Testis (tissue), 3 donors: ENCODE data around the gene CEACAM7. TPM values are rescaled to one million over a fixed set of nuclear protein-coding genes. Genes with fewer than 3 reads are reported as not detected.

Experiments used
- DNase-seq: peaks from one replicate; pipeline ENCODE4 v3.0.0-alpha.2; 2019
- H3K27ac ChIP-seq, 2 donors: fragments of 200-600 bp; sonication (generic); one replicate each; pipeline ENCODE4 v1.5.1; 2019
- H3K27me3 ChIP-seq: fragments of 200-600 bp; sonication (generic); one replicate; pipeline ENCODE4 v1.5.1; 2019
- H3K36me3 ChIP-seq: fragments of 200-600 bp; sonication (generic); one replicate; pipeline ENCODE4 v1.5.1; 2017; ENCODE audit warnings: low read depth; ENCODE audit errors: missing control alignments
- H3K4me1 ChIP-seq: fragments of 200-600 bp; sonication (generic); one replicate; pipeline ENCODE4 v1.5.1; 2019
- H3K4me3 ChIP-seq, 2 donors: fragments of 200-600 bp; sonication (generic); one replicate each; pipeline ENCODE4 v1.5.1; 2017 to 2019
- H3K9me3 ChIP-seq: fragments of 200-600 bp; sonication (generic); one replicate; pipeline ENCODE4 v1.5.1; 2017
- CTCF ChIP-seq, 3 experiments: fragments of 450-650 bp in 2 of 3; fragments of 200-600 bp in 1 of 3; sonication (generic) in 1 of 3; IDR thresholded peaks; one replicate each; pipeline ENCODE4 v1.5.1; 2016 to 2019; ENCODE audit warnings: antibody characterized with exemption in 3 of 3, mild to moderate bottlenecking in 2 of 3, moderate library complexity in 1 of 3
- POLR2A ChIP-seq: fragments of 450-650 bp; IDR thresholded peaks from one replicate; pipeline ENCODE4 v1.6.1; 2017; ENCODE audit warnings: antibody characterized with exemption, mild to moderate bottlenecking, moderate library complexity
- WGBS, 2 donors: methylation state at CpG; one replicate each; pipeline ENCODE4 v1.1.5; 2018; 5-methylcytosine and 5-hydroxymethylcytosine counted together
- intact Hi-C: fragments of 100-400 bp; cut with DNase I; formaldehyde crosslinking; loops from one replicate; pipeline ENCODE4 v1.15.1; 2023; ENCODE audit warnings: low total_unique reads
- polyA plus RNA-seq: library from polyadenylated mRNA; stranded (reverse); fragments of 350-450 nt; fragmentation: Illumina TruSeq; extraction: RNeasy Lipid Tissue Mini Kit (QIAGEN cat#74804); gene quantifications from one replicate; pipeline ENCODE4 v1.2.3, GENCODE V29; 2014; ENCODE audit warnings: low read depth, low replicate concordance; ENCODE audit not compliant: insufficient read depth
- total RNA-seq, 2 donors: library from RNA; depleted of rRNA; stranded (reverse); fragments of >200 nt; gene quantifications; one replicate each; pipeline ENCODE4 v1.2.3, GENCODE V29; 2016

Gene CEACAM7
- total and polyA plus RNA-seq, 3 donors from 2014 or later = 0.19 to 0.39 TPM; not detected in 1

DNA sequence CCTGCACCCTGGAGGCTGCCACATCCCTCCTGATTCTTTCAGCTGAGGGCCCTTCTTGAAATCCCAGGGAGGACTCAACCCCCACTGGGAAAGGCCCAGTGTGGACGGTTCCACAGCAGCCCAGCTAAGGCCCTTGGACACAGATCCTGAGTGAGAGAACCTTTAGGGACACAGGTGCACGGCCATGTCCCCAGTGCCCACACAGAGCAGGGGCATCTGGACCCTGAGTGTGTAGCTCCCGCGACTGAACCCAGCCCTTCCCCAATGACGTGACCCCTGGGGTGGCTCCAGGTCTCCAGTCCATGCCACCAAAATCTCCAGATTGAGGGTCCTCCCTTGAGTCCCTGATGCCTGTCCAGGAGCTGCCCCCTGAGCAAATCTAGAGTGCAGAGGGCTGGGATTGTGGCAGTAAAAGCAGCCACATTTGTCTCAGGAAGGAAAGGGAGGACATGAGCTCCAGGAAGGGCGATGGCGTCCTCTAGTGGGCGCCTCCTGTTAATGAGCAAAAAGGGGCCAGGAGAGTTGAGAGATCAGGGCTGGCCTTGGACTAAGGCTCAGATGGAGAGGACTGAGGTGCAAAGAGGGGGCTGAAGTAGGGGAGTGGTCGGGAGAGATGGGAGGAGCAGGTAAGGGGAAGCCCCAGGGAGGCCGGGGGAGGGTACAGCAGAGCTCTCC, 13.5 kb upstream of the CEACAM7 start:
- no peaks in the 10 kb centered on the region for H3K36me3 ChIP-seq
- TF ChIP-seq POLR2A (no peak), CTCF (IDR thresholded peaks at IDR 0.05) (no peak)
- H3K4me1 ChIP-seq = no peaks in the 10 kb centered on the region
- intact Hi-C loops = no loop called here
- no peaks in the 10 kb centered on the region for H3K9me3 ChIP-seq
- 32 to 33% methylated on average over 5 to 10 of the region's 10 CpGs for WGBS, 2 donors
- H3K27me3 ChIP-seq = no peaks in the 10 kb centered on the region
- H3K4me3 ChIP-seq = no peak overlapping the region
- no peak overlapping the region for H3K27ac ChIP-seq
- no peak for DNase-seq

- no peak overlapping the region for H3K4me3 ChIP-seq
- H3K27me3 ChIP-seq = no peaks in the 10 kb centered on the region
- H3K9me3 ChIP-seq = no peaks in the 10 kb centered on the region
- 78 to 80% methylated on average over 13 of the region's 13 CpGs for WGBS, 2 donors
- H3K27ac ChIP-seq = no peak overlapping the region
- no peak for DNase-seq
- intact Hi-C loops = no loop called here
- H3K36me3 ChIP-seq = no peaks in the 10 kb centered on the region
- no peak for TF ChIP-seq POLR2A
- TF ChIP-seq CTCF (IDR thresholded peaks at IDR 0.05) = no peak
- no peaks in the 10 kb centered on the region for H3K4me1 ChIP-seq
Observed at GRCh38 chr19:41700381-41701195, 12.5 kb upstream of the CEACAM7 start.

GRCh38 chr19:41699968-41700323, 11.9 kb upstream of the CEACAM7 start:
- H3K27me3 ChIP-seq = no peaks in the 10 kb centered on the region

GRCh38 chr19:41699231-41699967, 11.3 kb upstream of the CEACAM7 start:
- intact Hi-C loops = no loop called here
- no peaks in the 10 kb centered on the region for H3K9me3 ChIP-seq
- no peak overlapping the region for H3K27ac ChIP-seq
- H3K36me3 ChIP-seq = no peaks in the 10 kb centered on the region
- WGBS, 2 donors = 80% methylated on average over 6 to 17 of the region's 17 CpGs
- no peaks in the 10 kb centered on the region for H3K27me3 ChIP-seq
- no peak for TF ChIP-seq POLR2A
- TF ChIP-seq CTCF (IDR thresholded peaks at IDR 0.05) = no peak
- no peaks in the 10 kb centered on the region for H3K4me1 ChIP-seq
- DNase-seq = no peak
- no peak overlapping the region for H3K4me3 ChIP-seq

More at GRCh38 chr19:41699968-41700323, 11.9 kb upstream of the CEACAM7 start:
- Histone ChIP-seq H3K4me1 (no peaks in the 10 kb centered on the region), H3K36me3 (no peaks in the 10 kb centered on the region), H3K9me3 (no peaks in the 10 kb centered on the region), H3K27ac (no peak overlapping the region), H3K4me3 (no peak overlapping the region)
- intact Hi-C loops = no loop called here
- DNase-seq = no peak
- 57 to 71% methylated on average over 1 to 2 of the region's 2 CpGs for WGBS, 2 donors
- TF ChIP-seq CTCF (IDR thresholded peaks at IDR 0.05) (no peak), POLR2A (no peak)
